ENCODE data around the gene LILRB5.
"Not testable (repeated sequence)": the region's sequence is repeated elsewhere in the genome, so short reads cannot be mapped to it uniquely, and the experiment has no call there.

Gene LILRB5

DNA sequence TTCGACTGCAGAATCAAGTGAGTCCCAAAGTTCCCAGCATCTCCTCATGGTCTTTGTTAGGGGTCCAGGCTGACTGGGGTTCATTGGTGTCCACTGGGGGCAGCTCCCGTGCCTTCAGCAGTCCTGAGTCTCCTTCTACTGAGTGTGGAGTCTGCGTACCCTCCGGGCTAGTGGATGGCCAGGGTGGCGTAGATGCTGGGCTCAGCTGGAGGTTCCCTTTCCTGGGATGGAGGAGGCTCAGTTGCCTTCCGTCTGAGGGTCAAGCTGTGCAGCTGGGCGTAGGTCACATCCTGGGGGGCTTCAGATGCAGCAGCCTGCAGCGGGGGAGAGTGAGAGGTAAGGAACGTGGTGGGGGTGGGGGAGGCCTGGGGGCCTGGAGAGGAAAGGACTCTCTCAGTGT is 17.4 kb upstream of the LILRB5 start:
- DNase-seq = peak; percentile 22

DNA sequence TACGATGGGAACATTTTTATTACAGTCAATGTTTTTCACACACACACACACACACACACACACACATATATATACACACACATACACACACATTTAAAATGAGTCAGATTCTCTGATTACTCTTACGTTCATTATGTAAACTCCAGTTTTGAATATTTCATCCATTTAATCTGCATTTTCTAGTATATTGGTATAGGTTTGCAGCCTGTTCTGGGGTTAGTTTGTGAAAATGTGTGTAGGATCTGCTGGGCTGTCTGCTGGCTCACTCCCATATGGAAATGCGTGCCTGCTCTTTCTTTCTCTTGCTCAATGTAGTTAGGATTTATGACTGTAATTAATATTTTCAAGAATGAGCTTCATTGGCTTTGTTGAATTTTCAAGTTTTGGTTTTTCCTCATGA is 16.7 kb upstream of the LILRB5 start:
- no peak for DNase-seq

DNA sequence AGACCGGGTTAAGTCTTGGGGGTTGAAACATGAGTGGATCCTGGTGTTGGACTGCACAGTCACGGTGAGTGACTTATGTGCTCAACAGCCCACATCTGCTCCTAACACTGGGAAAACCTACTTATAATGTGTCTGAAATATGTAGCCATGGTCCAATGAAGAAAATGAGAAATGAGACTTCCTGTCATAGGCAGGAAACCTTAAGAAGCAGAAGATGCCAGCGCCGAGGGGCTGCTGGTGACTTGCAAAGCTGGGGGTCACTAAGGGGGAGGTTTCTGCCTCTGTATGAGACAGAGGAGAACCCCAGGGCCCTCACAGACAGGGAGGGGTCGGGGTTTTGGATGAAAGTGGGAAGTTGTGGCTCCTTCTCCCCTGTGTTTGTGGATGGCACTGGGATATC is 15.1 kb upstream of the LILRB5 start:
- DNase-seq = peak; percentile 40

GRCh38 chr19:54271587-54271986 is 14.5 kb upstream of the LILRB5 start:
- DNase-seq = peak; percentile 4

DNA sequence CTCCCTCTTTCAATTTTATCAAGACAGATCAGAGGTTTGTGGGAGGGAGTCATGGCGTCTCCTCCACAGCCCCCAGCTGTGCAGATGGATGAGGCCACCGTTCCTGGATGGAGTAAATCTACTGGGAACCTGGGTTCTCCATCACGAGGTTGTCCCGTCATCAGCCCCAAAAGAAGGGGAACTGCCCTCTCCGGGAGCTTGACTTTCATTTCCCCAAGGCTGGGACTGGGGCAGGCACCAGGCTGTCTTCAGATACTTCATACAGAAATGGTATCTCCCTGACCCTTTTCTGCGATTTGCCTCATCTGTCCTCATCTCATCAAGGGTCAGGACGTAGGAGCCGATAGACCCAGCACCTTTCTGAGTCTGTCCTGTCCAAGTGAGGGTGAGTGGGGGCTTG is 14.0 kb upstream of the LILRB5 start:
- DNase-seq = peak; percentile 23

DNA sequence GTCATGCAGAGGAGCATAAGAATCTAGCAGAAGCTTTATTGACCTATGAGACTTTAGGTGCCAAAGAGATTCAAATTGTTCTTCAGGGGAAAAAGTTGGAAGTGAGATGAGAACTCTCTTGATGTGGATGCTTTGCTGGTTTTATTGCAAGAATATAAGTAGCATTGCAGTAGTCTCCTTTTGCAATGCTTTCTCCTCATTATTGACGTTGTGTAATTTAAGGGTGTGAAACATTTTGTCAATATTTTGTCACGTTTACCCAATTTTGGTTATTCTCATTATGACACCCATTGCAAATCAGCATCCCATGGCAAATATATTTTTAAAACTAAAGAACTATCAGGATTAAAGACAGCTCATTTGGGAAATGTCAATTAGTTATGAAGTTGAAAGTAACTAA is 11.9 kb upstream of the LILRB5 start:
- DNase-seq = no peak

DNA sequence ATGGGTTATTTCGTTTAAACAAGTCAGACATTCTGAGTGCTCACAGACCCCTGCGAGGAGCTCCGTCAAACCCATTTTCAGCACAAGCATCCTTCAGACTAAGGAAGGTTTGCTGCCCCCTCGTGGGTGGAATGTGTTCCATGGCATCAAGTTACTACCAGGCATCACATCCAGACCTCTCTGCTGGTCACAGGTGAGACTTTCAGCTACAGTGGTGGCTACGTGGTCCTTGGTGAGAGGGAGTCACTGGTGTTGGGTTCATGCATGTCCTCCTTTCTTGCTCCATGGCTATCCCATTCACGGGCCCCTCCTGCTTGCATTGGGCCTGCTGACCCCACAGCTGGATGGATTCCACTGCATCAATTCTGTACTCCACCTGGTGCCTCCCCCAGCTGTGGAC is 9.1 kb upstream of the LILRB5 start:
- peak; percentile 94 for DNase-seq

DNA sequence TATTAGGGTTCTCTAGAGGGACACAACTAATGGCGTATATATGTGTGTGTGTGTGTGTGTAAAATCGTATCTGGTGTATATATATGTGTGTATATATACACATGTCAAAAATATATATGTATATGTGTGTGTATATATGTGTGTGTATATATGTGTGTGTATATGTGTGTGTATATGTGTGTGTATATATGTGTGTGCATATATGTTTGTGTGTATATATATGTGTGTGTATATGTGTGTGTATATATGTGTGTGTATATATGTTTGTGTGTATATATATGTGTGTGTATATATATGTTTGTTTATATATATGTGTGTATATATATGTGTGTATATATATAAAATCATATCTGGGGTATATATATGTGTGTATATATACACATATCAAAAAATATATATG is 5.4 kb upstream of the LILRB5 start:
- no peak for DNase-seq

- DNase-seq = peak; percentile 38
These were observed 5.0 kb upstream of the LILRB5 start for GRCh38 chr19:54262066-54262465.

DNA sequence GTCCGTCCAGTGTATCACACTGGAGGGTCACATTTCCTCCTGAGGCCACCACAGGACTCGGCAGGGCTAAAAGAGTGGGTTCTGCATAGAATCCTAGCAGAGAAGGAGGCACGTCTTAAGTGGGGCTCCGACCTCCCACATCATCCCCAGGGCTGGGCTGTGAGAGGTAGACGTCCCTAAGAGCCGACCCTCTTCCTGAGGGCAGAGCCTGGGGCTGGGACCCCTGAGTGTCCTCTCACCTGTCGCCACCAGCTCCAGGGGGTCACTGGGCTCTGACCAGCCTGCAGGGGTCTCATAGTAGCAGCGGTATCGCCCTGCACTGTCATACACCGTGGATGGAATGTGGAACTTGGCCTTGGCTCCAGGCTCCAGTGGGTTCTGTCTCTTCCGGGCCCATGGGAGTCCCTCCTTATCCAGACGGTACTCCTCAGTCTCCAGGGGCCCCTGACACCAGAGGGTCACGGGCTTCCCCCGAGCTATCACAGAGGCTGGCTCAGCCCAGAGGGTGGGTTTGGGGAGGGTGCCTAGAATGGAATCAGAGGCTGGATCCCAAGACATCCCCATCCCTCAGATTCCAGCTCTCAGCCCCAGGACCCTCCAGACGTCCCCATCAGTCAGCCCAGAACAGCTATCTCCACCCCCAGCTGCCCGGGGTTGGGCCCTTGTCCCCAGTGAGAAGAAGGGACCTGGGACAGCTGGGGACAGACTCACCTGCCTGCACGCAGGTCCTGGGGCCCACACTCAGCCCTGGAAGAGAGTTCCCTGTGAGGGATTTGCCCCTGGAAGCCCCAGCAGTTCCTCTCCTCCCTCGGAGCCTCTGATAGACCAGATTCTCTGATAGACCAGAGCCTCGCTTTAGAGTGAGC is 590 bp downstream of the LILRB5 start:
- peak; percentile 45 for DNase-seq

DNA sequence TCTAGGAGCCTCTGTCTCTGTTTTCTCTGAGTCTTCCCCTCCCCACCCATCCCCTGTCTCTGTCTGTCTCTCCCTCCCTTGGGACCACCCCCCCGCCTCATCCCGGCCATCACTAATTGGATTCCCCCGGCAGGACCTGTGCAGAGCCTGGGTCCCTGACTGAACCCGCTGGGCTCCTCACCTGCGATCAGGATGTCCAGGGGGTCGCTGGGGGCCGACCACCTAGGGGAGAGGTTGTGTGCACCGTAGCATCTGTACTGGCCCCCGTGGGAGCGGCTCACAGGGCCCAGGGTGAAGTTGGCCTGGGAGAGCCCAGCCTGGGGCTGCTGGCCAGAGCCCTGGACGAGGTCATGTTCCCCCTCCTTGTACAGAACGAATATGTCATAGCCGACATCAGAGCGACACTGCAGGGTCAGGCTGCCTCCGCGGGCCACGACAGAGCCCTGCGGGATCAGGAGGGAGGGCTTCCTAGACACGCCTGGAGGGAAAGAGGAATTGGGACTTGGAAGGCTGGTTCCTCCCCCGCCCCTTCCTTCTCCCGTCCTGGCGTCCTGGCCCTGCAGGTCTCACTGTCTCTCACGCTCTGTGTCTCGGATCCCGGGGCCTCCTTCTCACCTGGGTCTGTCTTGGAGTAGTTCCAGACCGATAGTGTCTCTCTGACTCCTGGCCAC is 1.8 kb downstream of the LILRB5 start:
- DNase-seq = peak; percentile 59

GRCh38 chr19:54254195-54254906 is 2.7 kb downstream of the LILRB5 start:
- peak; percentile 48 for DNase-seq

DNA sequence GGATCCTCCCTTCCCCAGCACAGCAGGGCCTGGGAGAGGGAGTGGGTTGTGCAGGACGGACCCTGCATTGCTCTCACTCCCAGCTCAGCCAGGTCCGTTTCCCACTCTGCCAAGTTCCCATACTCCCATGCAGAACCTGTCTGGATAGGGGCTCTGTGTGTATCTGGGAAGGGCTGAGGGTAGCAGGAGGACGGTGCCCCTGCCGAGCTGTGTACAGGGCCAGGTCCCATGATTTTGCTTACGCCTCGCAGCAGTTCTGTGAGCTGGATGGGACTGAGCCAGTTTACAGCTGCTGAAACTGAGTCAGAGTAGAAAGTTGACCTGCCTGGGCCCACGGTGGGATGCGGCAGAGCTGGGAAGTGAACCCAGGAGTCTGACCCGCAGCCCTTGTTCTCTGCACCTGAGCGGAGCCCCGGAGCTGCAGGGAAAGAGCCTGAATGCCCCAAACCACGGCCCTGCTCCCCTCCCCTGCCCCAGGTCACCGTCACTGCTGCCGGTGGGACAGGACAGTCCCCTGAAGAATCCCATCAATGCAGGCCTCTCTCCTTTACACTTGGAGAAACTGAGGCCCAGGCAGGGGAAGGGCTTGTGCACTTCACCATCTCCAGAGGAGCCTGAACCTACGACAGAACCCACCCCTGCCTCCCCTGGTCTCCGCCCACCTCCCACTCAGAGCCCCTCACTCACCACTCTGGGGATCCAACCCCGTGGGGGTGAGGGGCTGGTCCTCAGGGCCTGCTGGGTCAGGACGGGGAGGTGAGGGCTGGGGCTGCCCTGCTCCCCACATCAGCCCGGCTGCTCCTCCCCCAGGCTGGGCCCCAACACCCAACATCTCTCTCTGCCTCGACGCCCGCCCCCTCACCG is 3.5 kb downstream of the LILRB5 start:
- DNase-seq = peak; percentile 49

- peak; percentile 43 for DNase-seq
These were observed 4.2 kb downstream of the LILRB5 start for GRCh38 chr19:54252845-54253244.

DNA sequence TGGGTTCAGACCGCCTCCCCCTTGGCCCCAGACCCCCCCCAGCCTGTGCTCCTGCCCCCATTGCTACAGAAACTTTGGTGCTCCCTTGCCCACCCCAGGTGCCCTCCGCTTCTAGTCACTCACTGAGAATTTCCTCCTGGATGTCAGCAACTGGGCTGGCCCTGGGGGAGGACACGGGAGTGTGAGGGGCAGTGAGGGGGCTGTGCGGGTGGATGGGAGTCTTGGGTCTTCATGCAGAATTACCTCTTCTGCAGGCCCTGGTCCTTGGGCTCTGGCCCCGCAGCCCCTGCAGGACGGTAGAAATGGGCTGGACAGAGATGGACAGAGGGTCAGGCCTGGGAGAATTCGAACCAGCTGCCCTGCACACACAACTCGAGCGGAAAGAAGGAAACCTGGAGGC is 4.8 kb downstream of the LILRB5 start:
- peak; percentile 43 for DNase-seq

- DNase-seq = no peak
These were observed 9.0 kb downstream of the LILRB5 start for GRCh38 chr19:54248016-54248601.

- no peak for DNase-seq
These were observed 9.8 kb downstream of the LILRB5 start for GRCh38 chr19:54247106-54247930.

DNA sequence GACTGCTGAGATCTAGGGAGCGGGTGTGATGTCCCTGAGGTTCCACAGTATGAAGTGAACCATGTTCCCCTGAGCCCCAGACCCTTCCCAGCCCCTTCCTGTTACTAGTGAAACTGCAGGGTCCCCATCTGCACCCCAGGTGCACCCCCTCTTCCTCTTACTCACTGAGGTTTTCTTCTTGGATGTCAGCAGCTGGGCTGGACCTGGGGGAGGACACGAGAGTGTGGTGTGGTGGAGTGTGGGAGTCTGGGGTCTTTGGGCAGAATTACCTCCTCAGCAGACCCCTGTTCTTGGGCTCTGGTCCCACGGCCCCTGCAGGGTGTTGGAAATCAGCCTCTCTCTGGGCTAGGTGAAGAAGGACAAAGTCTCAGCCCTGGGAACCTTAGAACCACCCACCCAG is 11.1 kb downstream of the LILRB5 start:
- DNase-seq = no peak

- DNase-seq = peak; percentile 17
These were observed 13.3 kb downstream of the LILRB5 start for GRCh38 chr19:54243809-54244208.

GRCh38 chr19:54242646-54243045 is 14.4 kb downstream of the LILRB5 start, which contains the start of gene LILRA6:
Gene LILRA6 (minus strand): TSS chr19:54242790.
- not testable (repeated sequence) for DNase-seq

DNA sequence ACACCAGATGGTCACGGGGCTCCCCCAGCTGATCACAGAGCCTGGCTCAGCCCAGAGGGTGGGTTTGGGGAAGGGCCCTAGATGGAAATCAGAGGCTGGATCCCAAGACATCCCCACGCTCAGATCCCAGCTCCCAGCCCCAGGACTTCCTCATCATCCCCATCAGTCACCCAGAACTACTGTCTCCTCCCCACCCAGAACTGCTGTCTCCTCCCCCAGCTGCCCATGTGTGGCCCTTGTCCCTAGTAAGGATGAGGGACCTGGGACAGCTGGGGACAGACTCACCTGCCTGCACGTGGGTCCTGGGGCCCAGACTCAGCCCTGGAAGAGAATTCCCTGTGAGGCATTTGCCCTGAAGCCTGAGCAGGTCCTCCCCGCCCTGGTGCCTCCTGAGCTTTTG is 14.8 kb downstream of the LILRB5 start:
- peak; percentile 42 for DNase-seq
